Left cardiac atrium (tissue), 4 donors: Measurements from ENCODE around the gene PIGN. TPM values are rescaled to one million over a fixed set of nuclear protein-coding genes. Genes with fewer than 3 reads are reported as not detected.
A peak's percentile ranks its signal among the peaks of the same experiment; 100 is the strongest.
"Not testable (repeated sequence)": the region's sequence is repeated elsewhere in the genome, so short reads cannot be mapped to it uniquely, and the experiment has no call there.

Experiments used
- ATAC-seq, 2 donors: fragments of 200-7000 bp; cut with Tn5 transposase; one replicate each; pipeline ENCODE4 v1.9.1; 2020; ENCODE audit warnings: mild to moderate bottlenecking in 2 of 2, moderate library complexity in 2 of 2
- DNase-seq: peaks from one replicate; pipeline ENCODE4 v3.0.0-alpha.2; 2020
- intact Hi-C, 2 donors: fragments of 100-400 bp; cut with DNase I; formaldehyde crosslinking; loops; one replicate each; pipeline versions ENCODE4 v1.14.1 to v1.15.1; 2022 to 2023
- total RNA-seq, 2 donors: library from RNA; stranded (reverse); fragmentation: NEBNext Ultra II Directional; extraction: Animal tissue kit (Norgen Biotek cat#: 25700); gene quantifications; one replicate each; pipeline ENCODE4 v1.2.1, GENCODE V29; 2021
- donor health status: DM: no; HTN: yes; CAD: no.
- donor health status: DM: no; HTN: yes; CAD: no; lungs with severe emphysema.
- donor health status: DM: yes; HTN: yes; CAD: no.
- donor health status: Dilated cardiomyopathy.

The PIGN gene
- total RNA-seq, 2 donors from 2014 or later = 18.2 to 19.4 TPM

- intact Hi-C loops = loop anchor here (2.0 to 5.0 kb wide), 2 partner anchors 64 to 65 kb away; no protein-coding TSS in a partner anchor
- DNase-seq = no peak
- ATAC-seq = no peak
Observed at GRCh38 chr18:62183578-62184195, 3.2 kb downstream of the PIGN start.

- intact Hi-C loops = loop anchor here in 1 of 2 donors (5.0 kb wide), 1 partner anchor 65 kb away; no protein-coding TSS in a partner anchor
- ATAC-seq (no peak), DNase-seq (no peak)
Observed at GRCh38 chr18:62182220-62182619, 4.6 kb downstream of the PIGN start.

DNA sequence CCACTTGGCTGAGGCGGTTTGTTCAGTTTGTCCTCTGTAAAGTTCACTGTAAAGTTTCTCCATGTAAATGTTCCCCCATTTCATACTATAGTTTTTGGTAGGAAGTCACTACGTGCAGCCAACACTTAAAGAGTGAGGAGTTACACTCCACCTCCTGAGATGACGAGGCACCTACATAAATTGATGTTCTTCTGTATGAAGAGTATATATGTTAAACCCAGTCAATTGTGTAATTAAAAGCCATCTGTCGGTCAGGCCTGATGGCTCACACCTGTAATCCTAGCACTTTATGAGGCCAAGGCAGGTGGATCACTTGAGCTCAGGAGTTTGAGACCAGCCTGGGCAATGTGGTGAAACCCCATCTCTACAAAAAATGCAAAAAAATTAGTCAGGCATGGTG lies 7.6 kb downstream of the PIGN start:
- DNase-seq = no peak
- intact Hi-C loops = no loop called here
- ATAC-seq = no peak

DNA sequence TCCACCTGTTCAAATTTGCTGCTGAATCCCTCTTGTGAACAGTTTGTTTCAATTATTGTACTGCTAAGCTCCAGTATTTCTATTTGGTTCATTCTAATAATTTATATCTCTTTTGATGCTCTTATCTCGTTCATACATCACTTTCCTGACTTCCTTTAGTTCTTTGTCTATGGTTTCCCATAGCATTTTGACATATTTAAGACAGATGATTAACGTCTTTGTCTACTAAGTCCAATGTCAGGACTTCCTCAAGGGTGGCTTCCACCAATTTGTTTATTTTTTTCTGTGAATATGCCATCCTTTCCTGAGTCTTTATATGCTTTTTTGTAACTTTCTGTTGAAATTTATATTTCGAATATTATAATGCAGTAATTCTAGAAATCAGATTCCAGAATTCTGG lies 9.6 kb downstream of the PIGN start:
- ATAC-seq (no peak), DNase-seq (no peak)
- intact Hi-C loops = no loop called here

DNA sequence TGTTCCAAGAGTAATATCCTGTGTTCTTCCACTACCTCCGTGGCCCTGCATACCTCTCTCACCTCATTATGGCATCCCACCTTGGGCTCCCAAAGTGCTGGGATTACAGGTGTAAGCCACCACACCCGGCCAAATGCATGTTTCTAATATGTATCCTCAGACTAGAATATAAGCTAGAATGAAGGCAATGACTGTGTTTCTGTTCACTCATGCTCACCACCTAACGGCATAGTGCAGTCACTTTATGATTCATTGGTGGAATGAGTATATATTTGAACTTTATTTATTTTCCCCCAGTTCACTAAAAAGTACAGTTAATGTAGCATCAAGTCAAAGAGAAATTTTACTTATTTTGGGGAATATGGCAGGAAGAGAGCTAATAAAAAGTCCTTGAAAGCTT lies 11.3 kb downstream of the PIGN start:
- ATAC-seq = no peak
- intact Hi-C loops = no loop called here
- DNase-seq = no peak

DNA sequence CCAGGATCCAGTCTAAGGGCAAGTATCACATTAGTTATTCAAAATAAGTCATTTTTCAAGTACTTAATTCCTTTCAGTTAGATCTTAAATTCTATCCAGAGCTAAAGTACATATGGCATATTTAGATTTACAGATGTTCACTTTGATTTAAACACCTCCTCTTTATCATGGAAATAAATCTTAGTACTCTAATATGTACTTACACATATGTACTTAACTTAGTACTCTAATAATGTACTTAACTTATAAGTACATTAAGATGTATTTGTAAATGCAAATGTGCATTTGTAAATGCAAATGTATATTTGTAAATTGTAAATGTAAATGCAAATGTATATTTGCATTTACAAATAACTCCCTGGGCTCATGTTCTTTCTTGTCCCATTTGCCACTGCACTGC lies 14.6 kb downstream of the PIGN start:
- DNase-seq (no peak), ATAC-seq (no peak)
- intact Hi-C loops = no loop called here

DNA sequence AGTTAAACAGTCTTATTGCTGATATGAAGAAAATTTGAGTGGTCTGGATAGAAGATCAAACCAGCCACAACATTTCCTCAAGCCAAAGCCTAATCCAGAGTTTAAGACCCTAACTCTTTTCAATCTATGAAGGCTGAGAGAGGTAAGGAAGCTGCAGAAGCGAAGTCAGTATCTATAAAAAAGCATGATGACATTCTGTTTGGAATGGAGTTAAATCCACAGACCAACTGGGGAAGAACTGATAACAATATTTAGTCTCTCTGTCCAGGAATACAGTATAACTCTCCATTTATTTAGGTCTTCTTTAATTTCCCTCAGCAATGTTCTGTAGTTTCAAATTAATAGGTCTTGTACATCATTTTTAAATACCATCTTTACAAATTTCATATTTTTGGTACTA lies 16.0 kb downstream of the PIGN start:
- ATAC-seq (peak in 1 of 2 donors; percentile 33), DNase-seq (no peak)
- intact Hi-C loops = no loop called here

GRCh38 chr18:62166524-62166923 lies 20.3 kb downstream of the PIGN start:
- ATAC-seq, DNase-seq, intact Hi-C loops: not testable (repeated sequence)

DNA sequence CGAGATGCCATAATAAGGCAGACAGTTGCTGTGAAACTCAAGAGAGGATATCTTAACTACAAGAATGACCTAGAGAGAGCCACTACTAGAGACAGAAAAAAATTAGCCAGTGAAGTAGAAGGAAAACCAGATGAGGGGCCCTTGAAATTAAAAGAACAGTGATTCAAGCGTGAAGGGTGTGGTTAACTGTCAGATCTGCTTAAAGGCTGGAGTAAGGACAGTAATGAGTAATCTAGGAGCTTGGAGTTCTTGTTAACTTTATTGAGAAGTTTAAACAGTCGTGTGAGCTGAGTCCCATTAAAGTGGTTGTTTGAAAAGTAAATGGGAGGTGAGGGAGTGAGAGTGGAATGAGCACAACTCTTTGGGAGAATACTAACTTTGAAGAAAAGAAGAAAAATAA lies 21.3 kb downstream of the PIGN start:
- DNase-seq (no peak), ATAC-seq (no peak)
- intact Hi-C loops = no loop called here

GRCh38 chr18:62164855-62165487 lies 21.9 kb downstream of the PIGN start:
- ATAC-seq (no peak), DNase-seq (no peak)
- intact Hi-C loops = no loop called here

DNA sequence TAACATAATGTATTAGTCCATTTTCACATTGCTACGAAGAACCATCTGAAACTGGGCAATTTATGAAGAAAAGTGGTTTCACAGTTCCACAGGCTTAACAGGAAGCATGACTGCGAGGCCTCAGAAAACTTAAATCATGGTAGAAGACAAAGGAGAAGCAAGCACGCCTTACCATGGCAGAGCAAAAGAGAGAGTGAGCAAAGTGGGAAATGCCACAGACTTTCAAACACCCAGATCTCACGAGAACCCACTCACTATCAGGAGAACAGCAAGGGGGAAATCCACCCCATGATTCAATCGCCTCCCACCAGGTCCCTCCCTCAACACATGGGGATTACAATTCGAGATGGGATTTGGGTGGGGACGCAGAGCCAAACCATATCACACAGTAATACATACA lies 22.5 kb downstream of the PIGN start:
- intact Hi-C loops = no loop called here
- DNase-seq (no peak), ATAC-seq (no peak)

GRCh38 chr18:62157843-62158242 lies 29.0 kb downstream of the PIGN start:
- ATAC-seq (no peak), DNase-seq (no peak)
- intact Hi-C loops = no loop called here

- no peak for ATAC-seq
- no peak for DNase-seq
Observed at GRCh38 chr18:62152844-62153243, 34.0 kb downstream of the PIGN start.

GRCh38 chr18:62151068-62151771 lies 35.6 kb downstream of the PIGN start:
- no peak for ATAC-seq
- intact Hi-C loops = no loop called here
- no peak for DNase-seq

More at GRCh38 chr18:62152844-62153243, 34.0 kb downstream of the PIGN start:
- intact Hi-C loops = no loop called here

DNA sequence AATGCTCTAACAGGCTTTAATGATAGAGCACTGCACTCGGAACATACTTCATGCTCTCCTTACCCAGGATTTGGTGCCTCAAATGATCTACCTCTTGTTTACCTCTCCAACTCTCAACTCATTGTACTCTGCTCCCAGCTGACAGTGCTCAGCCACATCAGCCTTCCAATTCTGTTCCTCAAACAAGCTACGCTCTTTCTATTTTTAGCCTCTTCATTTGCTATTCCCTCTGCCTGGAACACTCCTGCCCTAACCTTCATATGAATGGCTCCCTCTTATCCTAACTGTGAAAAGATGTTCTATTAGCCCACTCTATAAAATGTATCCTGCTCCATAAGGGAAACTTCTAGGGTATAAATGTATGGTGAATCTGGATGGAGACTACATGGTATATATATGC lies 42.5 kb downstream of the PIGN start:
- DNase-seq = no peak
- intact Hi-C loops = no loop called here

GRCh38 chr18:62140259-62140658 lies 46.6 kb downstream of the PIGN start:
- ATAC-seq = no peak
- intact Hi-C loops = no loop called here
- DNase-seq = no peak

More for the DNA sequence above, 42.5 kb downstream of the PIGN start:
- ATAC-seq = peak in 1 of 2 donors; percentile 56

- DNase-seq = no peak
- intact Hi-C loops = loop anchor here (10.0 kb wide), 2 partner anchors 234 to 1454 kb away; no protein-coding TSS in a partner anchor
- no peak for ATAC-seq
Observed at GRCh38 chr18:62138461-62139235, 48.2 kb downstream of the PIGN start.

- ATAC-seq (peak; percentile 43 to 65), DNase-seq (peak; percentile 50)
- intact Hi-C loops = loop anchor here (5.0 to 10.0 kb wide), 5 partner anchors 227 to 1447 kb away; no protein-coding TSS in a partner anchor
Observed at GRCh38 chr18:62131301-62131909, 55.5 kb downstream of the PIGN start.

- intact Hi-C loops = loop anchor here (5.0 kb wide), 2 partner anchors 491 to 576 kb away; no protein-coding TSS in a partner anchor
- ATAC-seq (no peak), DNase-seq (no peak)
Observed at GRCh38 chr18:62128157-62128556, 58.7 kb downstream of the PIGN start.
